GM12878 (cell line): ENCODE data around the gene CS. TPM values are rescaled to one million over a fixed set of nuclear protein-coding genes. Genes with fewer than 3 reads are reported as not detected.

Experiments
- BACH1 ChIP-seq: fragments of 450-650 bp; IDR thresholded peaks from 2 replicates; pipeline ENCODE4 v1.6.1; 2017; ENCODE audit warnings: mild to moderate bottlenecking, borderline replicate concordance
- CREM ChIP-seq: IDR thresholded peaks from 2 replicates; pipeline ENCODE4 v1.6.1; 2014; ENCODE audit warnings: antibody characterized with exemption, low read depth
- FOS ChIP-seq: IDR thresholded peaks from 3 replicates; pipeline ENCODE4 v1.6.1; 2011; ENCODE audit warnings: borderline replicate concordance; ENCODE audit not compliant: insufficient read length; ENCODE audit errors: extremely low read depth
- JUND ChIP-seq: IDR thresholded peaks from 2 replicates; pipeline ENCODE4 v1.6.1; 2012; ENCODE audit warnings: low read depth, mild to moderate bottlenecking, low read length, improper control_type of control experiment, moderate library complexity
- KDM1A ChIP-seq: fragments of 200-600 bp; sonication (generic); IDR thresholded peaks from 2 replicates; pipeline ENCODE4 v1.6.1; 2016; ENCODE audit warnings: borderline replicate concordance
- NFYA ChIP-seq: IDR thresholded peaks from 2 replicates; pipeline ENCODE4 v1.6.1; 2011; ENCODE audit warnings: low read depth, mild to moderate bottlenecking, low read length, improper control_type of control experiment, borderline replicate concordance
- NR2C2 ChIP-seq: IDR thresholded peaks from 2 replicates; pipeline ENCODE4 v1.6.1; 2011; ENCODE audit warnings: borderline replicate concordance, low read depth; ENCODE audit not compliant: control insufficient read depth, insufficient read length
- SP1 ChIP-seq: IDR thresholded peaks from one replicate; pipeline ENCODE4 v1.6.1; 2011; ENCODE audit warnings: low read depth, low read length
- polyA plus RNA-seq, 11 experiments: library from polyadenylated mRNA; depleted of rRNA in 4 of 11; unstranded in 6 of 11; stranded (reverse) in 5 of 11; fragments of >200 nt; fragmentation: Nextera tagmentation in 4 of 11; fragmentation: Illumina TruSeq in 1 of 11; extraction: Ambion mirVana in 4 of 11; extraction: Trizol in 1 of 11; gene quantifications; 1 replicate in 1 of 11; 2 replicates in 10 of 11; pipeline versions ENCODE4 v1.2.1 to v1.2.3, GENCODE V29; 2011 to 2016; ENCODE audit warnings: inconsistent platforms in 2 of 11, missing spikeins in 2 of 11, low read depth in 1 of 11
- total RNA-seq, 4 experiments: library from RNA; depleted of rRNA in 3 of 4; stranded (reverse); fragments of >200 nt in 3 of 4; fragmentation: Illumina TruSeq in 1 of 4; extraction: Trizol in 1 of 4; gene quantifications; 2 replicates each; pipeline versions ENCODE4 v1.2.1 to v1.2.3, GENCODE V29; 2013 to 2021
- TF ChIP-seq, protein P1 (sequence below): fragments of 150-350 bp; IDR thresholded peaks from 2 replicates; pipeline ENCODE4 v1.6.1; 2016; ENCODE audit warnings: low read depth, low read length
- TF ChIP-seq, protein P2 (sequence below): IDR thresholded peaks from 2 replicates; pipeline ENCODE4 v1.6.1; 2011; ENCODE audit warnings: low read depth, mild to moderate bottlenecking, low read length, moderate library complexity, borderline replicate concordance; ENCODE audit errors: extremely low read depth
- TF ChIP-seq, protein P3 (sequence below): IDR thresholded peaks from 2 replicates; pipeline ENCODE4 v1.6.1; 2012; ENCODE audit warnings: improper control_type of control experiment, low read depth, low read length; ENCODE audit not compliant: insufficient replicate concordance
- TF ChIP-seq, protein P4 (sequence below): fragments of 450-650 bp; formaldehyde crosslinking; IDR thresholded peaks from 2 replicates; pipeline ENCODE4 v1.4.0; 2022; ENCODE audit warnings: mild to moderate bottlenecking, moderate library complexity
- TF ChIP-seq, protein P5 (sequence below), 3 experiments: IDR thresholded peaks in 2 of 3; conservative IDR thresholded peaks in 1 of 3; 2 replicates each; pipeline ENCODE4 v1.5.1; 2011; ENCODE audit warnings: low read depth in 3 of 3, low read length in 3 of 3, mild to moderate bottlenecking in 3 of 3, control low read depth in 2 of 3, moderate library complexity in 2 of 3, inconsistent platforms in 1 of 3, mixed read lengths in 1 of 3; ENCODE audit not compliant: control insufficient read depth in 2 of 3, insufficient read depth in 1 of 3; ENCODE audit errors: extremely low read depth in 1 of 3

The CS gene
- total and polyA plus RNA-seq, 10 of the 15 experiments (the other 5 are each of a cell fraction or from before 2014, with no cell fraction given): 64.9 to 276 (median 139) TPM

DNA sequence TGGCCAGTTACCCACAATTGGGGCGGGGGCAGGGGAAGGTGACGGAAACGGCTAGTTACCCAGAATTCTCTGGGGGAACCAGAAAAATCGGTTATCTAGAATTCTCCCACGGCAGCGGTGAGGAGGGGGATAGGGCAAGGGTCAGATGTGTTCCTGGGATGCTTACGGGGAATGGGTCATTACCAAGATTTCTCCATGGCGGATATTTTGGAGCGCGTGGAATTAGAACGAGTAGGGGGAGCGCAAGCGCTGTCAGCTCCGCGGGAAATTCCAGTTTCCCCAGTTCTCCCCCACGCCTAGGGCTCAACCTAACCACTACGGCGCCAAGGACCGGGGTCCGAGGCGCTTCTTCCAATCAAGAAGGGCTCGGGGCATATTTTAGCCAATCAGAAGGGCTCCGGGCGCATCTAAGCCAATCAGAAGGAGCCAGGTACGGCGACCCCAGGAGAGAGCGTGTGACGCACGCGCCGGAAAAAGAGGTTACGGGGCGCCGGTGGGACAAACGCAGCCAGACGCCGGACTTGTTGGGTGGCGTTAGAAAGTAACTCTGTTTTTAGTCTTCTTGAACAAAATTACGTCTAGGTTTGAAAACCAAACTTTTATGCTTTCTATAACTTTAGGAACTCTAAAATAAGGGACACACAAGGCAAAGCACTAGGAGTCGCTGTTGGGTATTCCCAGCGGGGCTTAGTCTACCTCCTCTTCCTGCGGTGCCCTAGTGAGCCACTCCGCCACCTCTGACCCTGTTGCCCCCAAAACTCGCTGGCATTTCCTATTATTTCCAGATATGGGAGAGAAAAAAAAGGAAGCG, 33.8 kb upstream of the CS start, which contains the start of gene PAN2 (continued):
- TF ChIP-seq, protein P1, sequence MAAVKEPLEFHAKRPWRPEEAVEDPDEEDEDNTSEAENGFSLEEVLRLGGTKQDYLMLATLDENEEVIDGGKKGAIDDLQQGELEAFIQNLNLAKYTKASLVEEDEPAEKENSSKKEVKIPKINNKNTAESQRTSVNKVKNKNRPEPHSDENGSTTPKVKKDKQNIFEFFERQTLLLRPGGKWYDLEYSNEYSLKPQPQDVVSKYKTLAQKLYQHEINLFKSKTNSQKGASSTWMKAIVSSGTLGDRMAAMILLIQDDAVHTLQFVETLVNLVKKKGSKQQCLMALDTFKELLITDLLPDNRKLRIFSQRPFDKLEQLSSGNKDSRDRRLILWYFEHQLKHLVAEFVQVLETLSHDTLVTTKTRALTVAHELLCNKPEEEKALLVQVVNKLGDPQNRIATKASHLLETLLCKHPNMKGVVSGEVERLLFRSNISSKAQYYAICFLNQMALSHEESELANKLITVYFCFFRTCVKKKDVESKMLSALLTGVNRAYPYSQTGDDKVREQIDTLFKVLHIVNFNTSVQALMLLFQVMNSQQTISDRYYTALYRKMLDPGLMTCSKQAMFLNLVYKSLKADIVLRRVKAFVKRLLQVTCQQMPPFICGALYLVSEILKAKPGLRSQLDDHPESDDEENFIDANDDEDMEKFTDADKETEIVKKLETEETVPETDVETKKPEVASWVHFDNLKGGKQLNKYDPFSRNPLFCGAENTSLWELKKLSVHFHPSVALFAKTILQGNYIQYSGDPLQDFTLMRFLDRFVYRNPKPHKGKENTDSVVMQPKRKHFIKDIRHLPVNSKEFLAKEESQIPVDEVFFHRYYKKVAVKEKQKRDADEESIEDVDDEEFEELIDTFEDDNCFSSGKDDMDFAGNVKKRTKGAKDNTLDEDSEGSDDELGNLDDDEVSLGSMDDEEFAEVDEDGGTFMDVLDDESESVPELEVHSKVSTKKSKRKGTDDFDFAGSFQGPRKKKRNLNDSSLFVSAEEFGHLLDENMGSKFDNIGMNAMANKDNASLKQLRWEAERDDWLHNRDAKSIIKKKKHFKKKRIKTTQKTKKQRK: no peak
- peak; percentile 68; the same call in 1 of the 2 replicates for TF ChIP-seq JUND
- TF ChIP-seq, protein P2, sequence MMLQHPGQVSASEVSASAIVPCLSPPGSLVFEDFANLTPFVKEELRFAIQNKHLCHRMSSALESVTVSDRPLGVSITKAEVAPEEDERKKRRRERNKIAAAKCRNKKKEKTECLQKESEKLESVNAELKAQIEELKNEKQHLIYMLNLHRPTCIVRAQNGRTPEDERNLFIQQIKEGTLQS: peak; percentile 13; the same call in 1 of the 2 replicates
- TF ChIP-seq, protein P3, sequence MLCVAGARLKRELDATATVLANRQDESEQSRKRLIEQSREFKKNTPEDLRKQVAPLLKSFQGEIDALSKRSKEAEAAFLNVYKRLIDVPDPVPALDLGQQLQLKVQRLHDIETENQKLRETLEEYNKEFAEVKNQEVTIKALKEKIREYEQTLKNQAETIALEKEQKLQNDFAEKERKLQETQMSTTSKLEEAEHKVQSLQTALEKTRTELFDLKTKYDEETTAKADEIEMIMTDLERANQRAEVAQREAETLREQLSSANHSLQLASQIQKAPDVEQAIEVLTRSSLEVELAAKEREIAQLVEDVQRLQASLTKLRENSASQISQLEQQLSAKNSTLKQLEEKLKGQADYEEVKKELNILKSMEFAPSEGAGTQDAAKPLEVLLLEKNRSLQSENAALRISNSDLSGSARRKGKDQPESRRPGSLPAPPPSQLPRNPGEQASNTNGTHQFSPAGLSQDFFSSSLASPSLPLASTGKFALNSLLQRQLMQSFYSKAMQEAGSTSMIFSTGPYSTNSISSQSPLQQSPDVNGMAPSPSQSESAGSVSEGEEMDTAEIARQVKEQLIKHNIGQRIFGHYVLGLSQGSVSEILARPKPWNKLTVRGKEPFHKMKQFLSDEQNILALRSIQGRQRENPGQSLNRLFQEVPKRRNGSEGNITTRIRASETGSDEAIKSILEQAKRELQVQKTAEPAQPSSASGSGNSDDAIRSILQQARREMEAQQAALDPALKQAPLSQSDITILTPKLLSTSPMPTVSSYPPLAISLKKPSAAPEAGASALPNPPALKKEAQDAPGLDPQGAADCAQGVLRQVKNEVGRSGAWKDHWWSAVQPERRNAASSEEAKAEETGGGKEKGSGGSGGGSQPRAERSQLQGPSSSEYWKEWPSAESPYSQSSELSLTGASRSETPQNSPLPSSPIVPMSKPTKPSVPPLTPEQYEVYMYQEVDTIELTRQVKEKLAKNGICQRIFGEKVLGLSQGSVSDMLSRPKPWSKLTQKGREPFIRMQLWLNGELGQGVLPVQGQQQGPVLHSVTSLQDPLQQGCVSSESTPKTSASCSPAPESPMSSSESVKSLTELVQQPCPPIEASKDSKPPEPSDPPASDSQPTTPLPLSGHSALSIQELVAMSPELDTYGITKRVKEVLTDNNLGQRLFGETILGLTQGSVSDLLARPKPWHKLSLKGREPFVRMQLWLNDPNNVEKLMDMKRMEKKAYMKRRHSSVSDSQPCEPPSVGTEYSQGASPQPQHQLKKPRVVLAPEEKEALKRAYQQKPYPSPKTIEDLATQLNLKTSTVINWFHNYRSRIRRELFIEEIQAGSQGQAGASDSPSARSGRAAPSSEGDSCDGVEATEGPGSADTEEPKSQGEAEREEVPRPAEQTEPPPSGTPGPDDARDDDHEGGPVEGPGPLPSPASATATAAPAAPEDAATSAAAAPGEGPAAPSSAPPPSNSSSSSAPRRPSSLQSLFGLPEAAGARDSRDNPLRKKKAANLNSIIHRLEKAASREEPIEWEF: no peak
- TF ChIP-seq, protein P4, sequence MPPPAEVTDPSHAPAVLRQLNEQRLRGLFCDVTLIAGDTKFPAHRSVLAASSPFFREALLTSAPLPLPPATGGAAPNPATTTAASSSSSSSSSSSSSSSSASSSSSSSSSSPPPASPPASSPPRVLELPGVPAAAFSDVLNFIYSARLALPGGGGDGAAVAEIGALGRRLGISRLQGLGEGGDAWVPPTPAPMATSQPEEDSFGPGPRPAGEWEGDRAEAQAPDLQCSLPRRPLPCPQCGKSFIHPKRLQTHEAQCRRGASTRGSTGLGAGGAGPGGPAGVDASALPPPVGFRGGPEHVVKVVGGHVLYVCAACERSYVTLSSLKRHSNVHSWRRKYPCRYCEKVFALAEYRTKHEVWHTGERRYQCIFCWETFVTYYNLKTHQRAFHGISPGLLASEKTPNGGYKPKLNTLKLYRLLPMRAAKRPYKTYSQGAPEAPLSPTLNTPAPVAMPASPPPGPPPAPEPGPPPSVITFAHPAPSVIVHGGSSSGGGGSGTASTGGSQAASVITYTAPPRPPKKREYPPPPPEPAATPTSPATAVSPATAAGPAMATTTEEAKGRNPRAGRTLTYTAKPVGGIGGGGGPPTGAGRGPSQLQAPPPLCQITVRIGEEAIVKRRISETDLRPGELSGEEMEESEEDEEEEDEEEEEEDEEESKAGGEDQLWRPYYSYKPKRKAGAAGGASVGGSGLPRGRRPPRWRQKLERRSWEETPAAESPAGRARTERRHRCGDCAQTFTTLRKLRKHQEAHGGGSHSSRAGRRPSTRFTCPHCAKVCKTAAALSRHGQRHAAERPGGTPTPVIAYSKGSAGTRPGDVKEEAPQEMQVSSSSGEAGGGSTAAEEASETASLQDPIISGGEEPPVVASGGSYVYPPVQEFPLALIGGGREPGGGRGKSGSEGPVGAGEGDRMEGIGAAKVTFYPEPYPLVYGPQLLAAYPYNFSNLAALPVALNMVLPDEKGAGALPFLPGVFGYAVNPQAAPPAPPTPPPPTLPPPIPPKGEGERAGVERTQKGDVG: no peak
- TF ChIP-seq, protein P5, sequence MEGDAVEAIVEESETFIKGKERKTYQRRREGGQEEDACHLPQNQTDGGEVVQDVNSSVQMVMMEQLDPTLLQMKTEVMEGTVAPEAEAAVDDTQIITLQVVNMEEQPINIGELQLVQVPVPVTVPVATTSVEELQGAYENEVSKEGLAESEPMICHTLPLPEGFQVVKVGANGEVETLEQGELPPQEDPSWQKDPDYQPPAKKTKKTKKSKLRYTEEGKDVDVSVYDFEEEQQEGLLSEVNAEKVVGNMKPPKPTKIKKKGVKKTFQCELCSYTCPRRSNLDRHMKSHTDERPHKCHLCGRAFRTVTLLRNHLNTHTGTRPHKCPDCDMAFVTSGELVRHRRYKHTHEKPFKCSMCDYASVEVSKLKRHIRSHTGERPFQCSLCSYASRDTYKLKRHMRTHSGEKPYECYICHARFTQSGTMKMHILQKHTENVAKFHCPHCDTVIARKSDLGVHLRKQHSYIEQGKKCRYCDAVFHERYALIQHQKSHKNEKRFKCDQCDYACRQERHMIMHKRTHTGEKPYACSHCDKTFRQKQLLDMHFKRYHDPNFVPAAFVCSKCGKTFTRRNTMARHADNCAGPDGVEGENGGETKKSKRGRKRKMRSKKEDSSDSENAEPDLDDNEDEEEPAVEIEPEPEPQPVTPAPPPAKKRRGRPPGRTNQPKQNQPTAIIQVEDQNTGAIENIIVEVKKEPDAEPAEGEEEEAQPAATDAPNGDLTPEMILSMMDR (IDR thresholded peaks at IDR 0.05 in 2 of 3, conservative IDR thresholded peaks at IDR 0.05 in 1 of 3; ENCODE audit: control insufficient read depth in 2 of 3, extremely low read depth in 1 of 3, insufficient read depth in 1 of 3, low read depth in 3 of 3, low read length in 3 of 3): peak; percentile 37 to 47 (median 43); a peak in 5 of 6 replicates
- TF ChIP-seq KDM1A: no peak
- no peak for TF ChIP-seq NR2C2
- peak; percentile 96 for TF ChIP-seq SP1
- TF ChIP-seq CREM: peak; percentile 92
- TF ChIP-seq NFYA: no peak
- peak; percentile 8; the same call in 1 of the 2 replicates for TF ChIP-seq BACH1
- peak; percentile 89 for TF ChIP-seq FOS
